Loucy (cell line): ENCODE results near the gene TARM1.

Experiments
- H2AFZ ChIP-seq: fragments of 200-600 bp; sonication (generic); 2 replicates; pipeline ENCODE4 v1.6.0; 2016; ENCODE audit warnings: antibody characterized with exemption, mild to moderate bottlenecking, low read length, moderate library complexity
- H3F3A ChIP-seq: fragments of 200-600 bp; 2 replicates; pipeline ENCODE4 v1.6.0; 2016; ENCODE audit warnings: antibody characterized with exemption, low read depth, mild to moderate bottlenecking
- H3K27me3 ChIP-seq: fragments of 200-600 bp; sonication (generic); 2 replicates; pipeline ENCODE4 v1.6.1; 2014; ENCODE audit warnings: low read length, mild to moderate bottlenecking; ENCODE audit not compliant: insufficient read depth, poor library complexity, severe bottlenecking
- H3K36me3 ChIP-seq: fragments of 200-600 bp; sonication (generic); 2 replicates; pipeline ENCODE4 v1.6.1; 2016; ENCODE audit warnings: low read length; ENCODE audit not compliant: insufficient read depth
- H3K4me1 ChIP-seq: fragments of 200-600 bp; sonication (generic); 2 replicates; pipeline ENCODE4 v1.5.1; 2014; ENCODE audit warnings: low read length, mild to moderate bottlenecking; ENCODE audit not compliant: insufficient read depth, poor library complexity, severe bottlenecking
- H3K4me2 ChIP-seq: fragments of 200-600 bp; sonication (generic); 2 replicates; pipeline ENCODE4 v1.6.0; 2014; ENCODE audit warnings: antibody characterized with exemption, low read length, low read depth, mild to moderate bottlenecking; ENCODE audit not compliant: poor library complexity, severe bottlenecking
- H3K4me3 ChIP-seq: fragments of 200-600 bp; sonication (generic); 2 replicates; pipeline ENCODE4 v1.5.1; 2014; ENCODE audit warnings: low read length, mild to moderate bottlenecking, mixed read lengths; ENCODE audit not compliant: poor library complexity, severe bottlenecking
- H3K79me2 ChIP-seq: fragments of 200-600 bp; sonication (generic); 2 replicates; pipeline ENCODE4 v1.6.1; 2014; ENCODE audit warnings: low read length; ENCODE audit not compliant: insufficient read depth
- H3K9ac ChIP-seq: fragments of 200-600 bp; sonication (generic); 2 replicates; pipeline ENCODE4 v1.6.0; 2014; ENCODE audit warnings: mild to moderate bottlenecking, low read depth, low read length, moderate library complexity; ENCODE audit not compliant: poor library complexity, severe bottlenecking
- H3K9me2 ChIP-seq: fragments of 200-600 bp; sonication (generic); replicated peaks from 2 replicates; pipeline ENCODE4 v1.6.1; 2016; ENCODE audit warnings: low read depth, low read length, mixed read lengths
- H3K9me3 ChIP-seq: fragments of 200-600 bp; sonication (generic); 2 replicates; pipeline ENCODE4 v1.6.1; 2014; ENCODE audit warnings: mild to moderate bottlenecking, antibody characterized with exemption, low read length, low read depth; ENCODE audit not compliant: insufficient read depth
- H4K20me1 ChIP-seq: fragments of 200-600 bp; sonication (generic); 2 replicates; pipeline ENCODE4 v1.6.0; 2014; ENCODE audit warnings: antibody characterized with exemption, low read length, mild to moderate bottlenecking; ENCODE audit not compliant: insufficient read depth, poor library complexity, severe bottlenecking
- CTCF ChIP-seq: fragments of 200-600 bp; sonication (generic); conservative IDR thresholded peaks from 2 replicates; pipeline ENCODE4 v1.5.1; 2014; ENCODE audit warnings: mild to moderate bottlenecking, antibody characterized with exemption, low read length
- EZH2phosphoT487 ChIP-seq: fragments of 200-600 bp; IDR thresholded peaks from 2 replicates; pipeline ENCODE4 v1.6.1; 2018; ENCODE audit warnings: antibody characterized with exemption, mild to moderate bottlenecking, moderate library complexity, borderline replicate concordance

TARM1 gene

GRCh38 chr19:54128441-54128725, 47.2 kb upstream of the TARM1 start:
- no peak overlapping the region for H3K4me3 ChIP-seq
- TF ChIP-seq EZH2phosphoT487 (no peak), CTCF (no peak)
- no peaks in the 10 kb centered on the region for H4K20me1 ChIP-seq
- peaks cover 35% of the 10 kb centered on the region; the same call in 1 of the 2 replicates for H3K36me3 ChIP-seq
- no peaks in the 10 kb centered on the region for H3K79me2 ChIP-seq
- H3K4me1 ChIP-seq: no peaks in the 10 kb centered on the region
- no peak overlapping the region for H3K9ac ChIP-seq
- H3K27me3 ChIP-seq: no peaks in the 10 kb centered on the region
- no peak overlapping the region for H3K4me2 ChIP-seq
- H2AFZ ChIP-seq: no peak overlapping the region
- H3K9me3 ChIP-seq: no peaks in the 10 kb centered on the region
- no peaks in the 10 kb centered on the region for H3F3A ChIP-seq
- H3K9me2 ChIP-seq: no peaks in the 10 kb centered on the region

- TF ChIP-seq CTCF (no peak), EZH2phosphoT487 (no peak)
- Histone ChIP-seq H3K79me2 (no peaks in the 10 kb centered on the region), H3K36me3 (peaks cover 40% of the 10 kb centered on the region; the same call in 1 of the 2 replicates), H3K9me2 (no peaks in the 10 kb centered on the region), H3K4me2 (no peak overlapping the region), H3K9ac (no peak overlapping the region), H3K4me1 (no peaks in the 10 kb centered on the region), H3K27me3 (no peaks in the 10 kb centered on the region), H3F3A (no peaks in the 10 kb centered on the region), H3K4me3 (no peak overlapping the region), H4K20me1 (no peaks in the 10 kb centered on the region), H2AFZ (no peak overlapping the region), H3K9me3 (no peaks in the 10 kb centered on the region)
Observed at GRCh38 chr19:54127688-54128440, 46.7 kb upstream of the TARM1 start.

GRCh38 chr19:54125713-54126112, 44.5 kb upstream of the TARM1 start:
- H3K36me3 ChIP-seq: peaks cover 54% of the 10 kb centered on the region; the same call in 1 of the 2 replicates
- H3K9me2 ChIP-seq: no peaks in the 10 kb centered on the region
- H2AFZ ChIP-seq: no peak overlapping the region
- TF ChIP-seq EZH2phosphoT487 (no peak), CTCF (no peak)
- no peaks in the 10 kb centered on the region for H3K9me3 ChIP-seq
- no peaks in the 10 kb centered on the region for H3K27me3 ChIP-seq
- no peaks in the 10 kb centered on the region for H3K4me1 ChIP-seq
- no peak overlapping the region for H3K4me2 ChIP-seq
- H3K79me2 ChIP-seq: no peaks in the 10 kb centered on the region
- H3K4me3 ChIP-seq: no peak overlapping the region
- H3K9ac ChIP-seq: no peak overlapping the region
- H4K20me1 ChIP-seq: no peaks in the 10 kb centered on the region
- H3F3A ChIP-seq: no peaks in the 10 kb centered on the region
